Activated naive CD4-positive, alpha-beta T cell treated with anti-CD3 and anti-CD28 coated beads, Interleukin-2, amount 50 U/mL, for 24 hours (primary cell): ENCODE results near the gene TERC.

Experiments
- H3K27ac Mint-ChIP-seq: one replicate; pipeline ENCODE4 v1.8.0; 2021; ENCODE audit warnings: mild to moderate bottlenecking, mixed read lengths
- H3K27me3 Mint-ChIP-seq: one replicate; pipeline ENCODE4 v1.8.0; 2021; ENCODE audit warnings: mixed read lengths
- H3K36me3 Mint-ChIP-seq: one replicate; pipeline ENCODE4 v1.8.0; 2021; ENCODE audit warnings: mixed read lengths
- H3K4me1 Mint-ChIP-seq: one replicate; pipeline ENCODE4 v1.8.0; 2021; ENCODE audit warnings: mixed read lengths
- H3K4me3 Mint-ChIP-seq: one replicate; pipeline ENCODE4 v1.8.0; 2021; ENCODE audit warnings: mild to moderate bottlenecking, mixed read lengths
- H3K9me3 Mint-ChIP-seq: one replicate; pipeline ENCODE4 v1.8.0; 2021; ENCODE audit warnings: mixed read lengths

TERC gene

DNA sequence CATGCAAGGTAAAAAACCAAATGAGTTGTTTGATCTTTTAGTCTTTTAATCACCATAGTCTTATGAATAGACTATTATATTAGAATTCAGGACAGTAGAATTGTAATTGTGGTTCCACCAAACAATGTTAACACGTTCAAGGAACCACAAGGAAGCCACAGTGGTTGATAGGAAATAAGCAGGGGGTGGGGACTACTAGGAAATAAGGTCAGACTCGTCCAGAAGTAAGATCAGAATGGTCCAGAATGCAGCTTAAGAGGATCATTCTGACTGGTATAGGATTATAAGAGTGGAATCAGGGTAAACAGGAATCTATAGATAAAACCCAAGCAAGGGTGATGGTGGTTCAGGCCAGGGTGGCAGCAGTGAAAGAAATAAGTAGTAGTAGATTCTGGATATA, 15.9 kb upstream of the TERC start:
- Mint-ChIP-seq H3K4me1 (peaks cover 60% of the 10 kb centered on the region), H3K27ac (no peak overlapping the region), H3K4me3 (no peak overlapping the region), H3K36me3 (peaks cover 30% of the 10 kb centered on the region), H3K9me3 (no peaks in the 10 kb centered on the region), H3K27me3 (no peaks in the 10 kb centered on the region)

GRCh38 chr3:169777822-169778221, 13.0 kb upstream of the TERC start:
- no peaks in the 10 kb centered on the region for H3K9me3 Mint-ChIP-seq
- H3K27ac Mint-ChIP-seq: no peak overlapping the region
- H3K27me3 Mint-ChIP-seq: no peaks in the 10 kb centered on the region
- no peak overlapping the region for H3K4me3 Mint-ChIP-seq
- H3K36me3 Mint-ChIP-seq: peaks cover 35% of the 10 kb centered on the region
- H3K4me1 Mint-ChIP-seq: peaks cover 79% of the 10 kb centered on the region

- no peaks in the 10 kb centered on the region for H3K27me3 Mint-ChIP-seq
- peak overlapping the region; percentile 100 for H3K27ac Mint-ChIP-seq
- H3K36me3 Mint-ChIP-seq: peaks cover 18% of the 10 kb centered on the region
- H3K4me3 Mint-ChIP-seq: peak overlapping the region; percentile 100
- H3K9me3 Mint-ChIP-seq: no peaks in the 10 kb centered on the region
- H3K4me1 Mint-ChIP-seq: peaks cover 53% of the 10 kb centered on the region
Observed at GRCh38 chr3:169774186-169774585, 9.3 kb upstream of the TERC start.

- Mint-ChIP-seq H3K27ac (peak within 1 kb of the TSS; percentile 100), H3K9me3 (no peaks in the 10 kb centered on the region), H3K36me3 (peaks cover 11% of the 10 kb centered on the region), H3K27me3 (no peaks in the 10 kb centered on the region), H3K4me1 (peaks cover 45% of the 10 kb centered on the region), H3K4me3 (peak within 1 kb of the TSS; percentile 100)
Observed at GRCh38 chr3:169772897-169773816, 8.3 kb upstream of the TERC start, which contains the start of gene MYNN. TSS of gene MYNN (plus strand) at chr3:169773396. CDS start at chr3:169774296, 900 bp downstream.

DNA sequence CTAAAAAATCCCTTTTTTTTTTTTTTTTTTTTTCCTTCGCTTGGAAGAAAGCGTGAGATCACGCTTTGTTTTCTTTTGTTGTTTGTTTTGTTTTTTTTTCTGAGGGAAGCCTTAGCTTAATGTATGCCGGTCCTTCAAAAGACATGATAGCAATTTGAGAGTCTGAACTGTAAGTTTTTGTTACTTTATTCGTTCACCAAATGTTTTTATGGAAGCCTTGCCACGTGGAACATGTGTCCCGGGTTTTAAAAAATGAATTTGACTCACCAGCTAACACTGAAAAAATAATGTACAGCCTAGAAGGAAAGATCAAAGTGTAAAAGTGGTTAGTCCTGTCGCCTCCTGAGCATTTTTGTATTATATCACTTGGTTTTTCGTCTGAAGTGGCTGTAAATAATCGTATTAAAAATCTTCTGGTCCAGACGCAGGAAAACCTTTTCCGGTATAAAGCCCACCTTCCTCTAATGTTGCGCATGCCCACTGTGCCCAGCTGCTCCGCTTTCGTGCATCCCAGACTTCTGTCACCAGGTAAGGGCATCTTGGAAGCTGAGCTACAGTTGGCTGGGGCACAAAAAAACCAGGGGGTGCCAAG, 7.5 kb upstream of the TERC start:
- peak overlapping the region; percentile 100 for H3K27ac Mint-ChIP-seq
- peak overlapping the region; percentile 100 for H3K4me3 Mint-ChIP-seq
- no peaks in the 10 kb centered on the region for H3K27me3 Mint-ChIP-seq
- peaks cover 11% of the 10 kb centered on the region for H3K36me3 Mint-ChIP-seq
- no peaks in the 10 kb centered on the region for H3K9me3 Mint-ChIP-seq
- H3K4me1 Mint-ChIP-seq: peaks cover 41% of the 10 kb centered on the region

GRCh38 chr3:169771497-169772304, 6.8 kb upstream of the TERC start:
- peak overlapping the region; percentile 100 for H3K27ac Mint-ChIP-seq
- no peaks in the 10 kb centered on the region for H3K9me3 Mint-ChIP-seq
- no peaks in the 10 kb centered on the region for H3K27me3 Mint-ChIP-seq
- H3K4me3 Mint-ChIP-seq: peak overlapping the region; percentile 100
- H3K4me1 Mint-ChIP-seq: peaks cover 35% of the 10 kb centered on the region
- H3K36me3 Mint-ChIP-seq: peaks cover 8% of the 10 kb centered on the region

- Mint-ChIP-seq H3K4me1 (peaks cover 29% of the 10 kb centered on the region), H3K36me3 (peaks cover 2% of the 10 kb centered on the region), H3K27me3 (no peaks in the 10 kb centered on the region), H3K9me3 (peaks cover 4% of the 10 kb centered on the region), H3K27ac (peak within 1 kb of the TSS; percentile 85), H3K4me3 (peak within 1 kb of the TSS; percentile 92)
Observed at GRCh38 chr3:169769287-169770181, 4.7 kb upstream of the TERC start, which contains the start of gene ACTRT3. TSS of gene ACTRT3 (minus strand) at chr3:169769561. CDS start at chr3:169769520, 41 bp downstream.

DNA sequence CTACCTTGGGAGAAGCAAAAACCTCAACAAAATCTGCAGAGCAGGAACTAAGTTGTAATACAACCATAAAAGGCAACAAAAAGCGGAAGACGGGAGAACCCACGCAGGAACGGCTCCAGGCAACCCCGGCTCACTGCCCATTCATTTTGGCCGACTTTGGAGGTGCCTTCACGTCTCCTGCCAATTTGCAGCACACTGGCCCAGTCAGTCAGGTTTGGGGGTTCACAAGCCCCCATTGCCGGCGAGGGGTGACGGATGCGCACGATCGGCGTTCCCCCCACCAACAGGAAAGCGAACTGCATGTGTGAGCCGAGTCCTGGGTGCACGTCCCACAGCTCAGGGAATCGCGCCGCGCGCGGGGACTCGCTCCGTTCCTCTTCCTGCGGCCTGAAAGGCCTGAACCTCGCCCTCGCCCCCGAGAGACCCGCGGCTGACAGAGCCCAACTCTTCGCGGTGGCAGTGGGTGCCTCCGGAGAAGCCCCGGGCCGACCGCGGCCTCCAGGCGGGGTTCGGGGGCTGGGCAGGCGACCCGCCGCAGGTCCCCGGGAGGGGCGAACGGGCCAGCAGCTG, 463 bp downstream of the TERC start:
- Mint-ChIP-seq H3K4me3 (peak overlapping the region; percentile 94), H3K9me3 (peaks cover 4% of the 10 kb centered on the region), H3K36me3 (no peaks in the 10 kb centered on the region), H3K4me1 (peaks cover 33% of the 10 kb centered on the region), H3K27ac (peak overlapping the region; percentile 97), H3K27me3 (no peaks in the 10 kb centered on the region)

DNA sequence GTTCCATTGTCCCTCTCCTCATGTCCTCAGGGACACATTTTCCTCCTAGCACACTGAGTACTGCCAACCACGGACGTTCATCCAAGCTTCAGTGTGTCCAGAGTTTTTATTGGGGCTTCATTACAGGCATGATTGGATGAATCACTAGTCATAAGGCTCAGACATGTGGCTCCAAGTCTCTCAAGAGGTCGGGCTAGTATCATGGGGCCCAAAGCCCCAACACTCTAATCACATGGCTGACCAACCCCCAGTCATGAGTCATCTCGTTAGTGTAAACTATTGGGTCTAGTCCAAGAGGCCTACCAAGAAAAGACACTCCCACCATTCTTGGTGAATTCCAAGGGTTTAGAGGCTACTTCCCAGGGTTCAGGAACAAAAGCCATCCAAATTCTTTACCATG, 4.4 kb downstream of the TERC start:
- Mint-ChIP-seq H3K27me3 (no peaks in the 10 kb centered on the region), H3K9me3 (no peaks in the 10 kb centered on the region), H3K27ac (no peak overlapping the region), H3K4me3 (no peak overlapping the region), H3K4me1 (peaks cover 46% of the 10 kb centered on the region), H3K36me3 (no peaks in the 10 kb centered on the region)

- H3K27me3 Mint-ChIP-seq: no peaks in the 10 kb centered on the region
- peak overlapping the region; percentile 40 for H3K4me3 Mint-ChIP-seq
- peaks cover 41% of the 10 kb centered on the region for H3K4me1 Mint-ChIP-seq
- no peaks in the 10 kb centered on the region for H3K36me3 Mint-ChIP-seq
- H3K9me3 Mint-ChIP-seq: no peaks in the 10 kb centered on the region
- peak overlapping the region; percentile 36 for H3K27ac Mint-ChIP-seq
Observed at GRCh38 chr3:169759256-169759655, 5.6 kb downstream of the TERC start.

DNA sequence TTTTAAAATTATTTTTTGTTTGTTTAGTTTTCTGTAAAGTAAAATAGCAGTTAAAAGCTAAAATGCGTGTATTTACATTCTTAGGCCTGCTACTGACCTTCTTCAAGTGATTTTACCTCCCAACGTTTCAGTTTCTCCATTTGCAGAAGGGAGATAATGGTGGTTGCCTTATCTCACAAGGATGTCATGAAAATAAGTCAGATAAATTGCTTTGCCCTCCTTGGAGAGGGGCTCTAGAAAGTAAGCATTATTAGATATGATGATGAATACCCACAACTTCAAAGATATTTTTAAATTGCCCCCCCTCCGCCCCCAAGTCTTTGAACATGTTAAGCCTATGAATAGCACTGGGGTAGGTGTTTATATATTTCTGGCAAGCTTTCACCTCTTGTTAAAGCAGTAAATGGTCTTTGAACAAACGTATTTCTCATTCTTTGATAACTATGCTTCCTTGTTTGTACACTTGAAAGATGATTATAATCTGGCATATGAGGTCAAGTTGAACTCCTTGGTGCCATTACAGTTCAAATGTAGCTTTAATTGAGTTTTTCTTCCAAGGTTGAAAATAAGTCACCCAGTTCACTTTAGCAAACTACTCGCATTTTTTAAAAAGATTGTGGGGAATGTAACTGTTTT, 6.4 kb downstream of the TERC start:
- peaks cover 33% of the 10 kb centered on the region for H3K4me1 Mint-ChIP-seq
- peak overlapping the region; percentile 19 for H3K4me3 Mint-ChIP-seq
- no peaks in the 10 kb centered on the region for H3K27me3 Mint-ChIP-seq
- H3K9me3 Mint-ChIP-seq: no peaks in the 10 kb centered on the region
- no peaks in the 10 kb centered on the region for H3K36me3 Mint-ChIP-seq
- peak overlapping the region; percentile 68 for H3K27ac Mint-ChIP-seq

GRCh38 chr3:169755488-169755887, 9.4 kb downstream of the TERC start:
- Mint-ChIP-seq H3K4me1 (peaks cover 29% of the 10 kb centered on the region), H3K27me3 (peaks cover 2% of the 10 kb centered on the region), H3K4me3 (no peak overlapping the region), H3K9me3 (no peaks in the 10 kb centered on the region), H3K36me3 (no peaks in the 10 kb centered on the region), H3K27ac (no peak overlapping the region)

GRCh38 chr3:169754711-169755110, 10.1 kb downstream of the TERC start:
- Mint-ChIP-seq H3K36me3 (no peaks in the 10 kb centered on the region), H3K27ac (no peak overlapping the region), H3K9me3 (no peaks in the 10 kb centered on the region), H3K4me1 (peaks cover 25% of the 10 kb centered on the region), H3K4me3 (no peak overlapping the region), H3K27me3 (peaks cover 2% of the 10 kb centered on the region)

DNA sequence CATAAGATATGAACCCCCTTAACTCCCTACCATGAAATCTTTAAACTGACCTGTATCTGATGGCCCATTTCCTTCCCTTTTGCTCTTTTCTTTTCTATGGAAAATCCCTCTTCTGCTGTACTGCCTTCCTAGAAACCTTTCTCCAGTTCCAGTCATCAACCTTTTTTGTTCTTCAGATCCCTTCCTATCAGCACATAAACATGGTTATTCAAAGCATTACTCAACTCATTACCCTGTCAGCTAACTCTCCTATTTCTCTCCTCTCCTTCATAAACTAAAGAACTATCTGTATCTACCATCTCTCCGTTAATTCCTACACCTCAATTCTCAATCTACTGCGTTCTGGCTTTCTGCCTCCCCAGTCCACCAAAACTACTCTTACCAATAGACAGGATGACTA, 13.0 kb downstream of the TERC start:
- no peak overlapping the region for H3K27ac Mint-ChIP-seq
- peaks cover 16% of the 10 kb centered on the region for H3K4me1 Mint-ChIP-seq
- no peak overlapping the region for H3K4me3 Mint-ChIP-seq
- no peaks in the 10 kb centered on the region for H3K36me3 Mint-ChIP-seq
- peaks cover 6% of the 10 kb centered on the region for H3K27me3 Mint-ChIP-seq
- no peaks in the 10 kb centered on the region for H3K9me3 Mint-ChIP-seq
